NCI-H2227 (cell line): ENCODE measurements around the gene SLC25A27.

Experiments used
- DNase-seq: peaks from one replicate; lab custom pipeline; 2025; ENCODE audit not compliant: unreplicated experiment; lab: John Stamatoyannopoulos, UW

The SLC25A27 gene

GRCh38 chr6:46711491-46711890, 58.7 kb downstream of the SLC25A27 start:
- no peak for DNase-seq

- no peak for DNase-seq
These were observed 62.4 kb downstream of the SLC25A27 start for GRCh38 chr6:46715141-46715540.

GRCh38 chr6:46719099-46719498, 66.3 kb downstream of the SLC25A27 start:
- no peak for DNase-seq

GRCh38 chr6:46720401-46720800, 67.6 kb downstream of the SLC25A27 start:
- no peak for DNase-seq
